ENCODE results near the gene CDK11B.

The CDK11B gene

DNA sequence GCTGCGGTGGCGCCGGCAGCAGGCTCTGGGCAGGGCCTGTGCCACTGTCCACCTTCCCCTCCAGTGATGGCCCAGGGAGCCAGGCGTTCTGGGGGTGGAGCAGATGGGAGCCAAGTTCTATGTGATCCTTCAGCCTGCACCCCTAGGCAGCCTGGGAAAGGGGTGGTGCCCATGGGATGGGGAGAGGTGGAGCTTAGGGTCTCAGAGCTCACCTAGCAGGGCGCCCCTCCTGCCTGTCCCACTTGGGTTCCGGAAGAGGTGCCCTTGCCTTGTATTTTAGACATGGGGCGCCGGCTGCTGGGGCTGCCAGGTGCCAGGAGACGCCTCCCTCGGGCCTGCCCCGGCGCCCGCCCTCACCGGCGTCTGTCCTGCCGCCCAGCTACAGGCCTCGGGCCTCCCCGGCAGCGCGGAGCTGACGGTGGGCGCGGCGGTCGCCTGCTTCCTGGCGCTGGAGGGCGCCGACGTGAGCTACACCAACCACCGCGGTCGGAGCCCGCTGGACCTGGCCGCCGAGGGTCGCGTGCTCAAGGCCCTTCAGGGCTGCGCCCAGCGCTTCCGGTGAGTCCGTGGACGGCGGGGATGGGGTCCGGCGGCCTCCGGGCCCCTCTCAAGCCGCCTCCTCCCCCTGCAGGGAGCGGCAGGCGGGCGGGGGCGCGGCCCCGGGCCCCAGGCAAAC, 29.9 kb downstream of the CDK11B start:
- DNase-seq (ENCODE audit: low read depth in 2 of 2, low spot score in 1 of 2) = no peak

DNA sequence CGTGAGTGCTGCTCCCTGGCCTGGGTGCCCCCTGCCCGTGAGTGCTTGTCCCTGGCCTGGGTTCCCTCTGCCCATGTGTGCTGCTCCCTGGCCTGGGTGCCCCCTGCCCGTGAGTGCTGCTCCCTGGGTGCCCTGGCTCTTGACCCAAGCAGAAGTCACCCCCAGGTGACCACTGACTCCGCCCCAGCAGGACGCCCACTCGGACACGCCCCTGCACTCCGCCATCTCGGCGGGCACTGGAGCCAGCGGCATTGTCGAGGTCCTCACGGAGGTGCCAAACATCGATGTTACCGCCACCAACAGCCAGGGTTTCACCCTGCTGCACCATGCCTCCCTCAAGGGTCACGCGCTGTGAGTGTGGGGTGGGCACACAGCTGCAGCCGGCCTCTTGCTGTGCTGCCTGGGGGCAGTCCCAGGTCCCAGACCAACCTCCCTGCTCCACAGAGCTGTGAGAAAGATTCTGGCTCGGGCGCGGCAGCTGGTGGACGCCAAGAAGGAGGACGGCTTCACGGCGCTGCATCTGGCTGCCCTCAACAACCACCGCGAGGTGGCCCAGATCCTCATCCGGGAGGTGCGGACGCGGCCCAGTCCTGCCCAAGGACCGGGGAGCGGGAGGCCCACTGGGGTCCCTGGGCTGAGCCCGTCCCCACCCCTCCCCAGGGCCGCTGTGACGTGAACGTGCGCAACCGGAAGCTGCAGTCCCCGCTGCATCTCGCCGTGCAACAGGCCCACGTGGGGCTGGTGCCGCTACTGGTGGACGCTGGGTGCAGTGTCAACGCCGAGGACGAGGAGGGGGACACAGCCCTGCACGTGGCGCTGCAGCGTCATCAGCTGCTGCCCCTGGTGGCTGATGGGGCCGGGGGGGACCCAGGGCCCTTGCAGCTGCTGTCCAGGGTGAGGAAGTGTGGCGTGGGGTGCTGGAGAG, 30.7 kb downstream of the CDK11B start:
- DNase-seq (ENCODE audit: low read depth in 2 of 2, low spot score in 1 of 2) = no peak

DNA sequence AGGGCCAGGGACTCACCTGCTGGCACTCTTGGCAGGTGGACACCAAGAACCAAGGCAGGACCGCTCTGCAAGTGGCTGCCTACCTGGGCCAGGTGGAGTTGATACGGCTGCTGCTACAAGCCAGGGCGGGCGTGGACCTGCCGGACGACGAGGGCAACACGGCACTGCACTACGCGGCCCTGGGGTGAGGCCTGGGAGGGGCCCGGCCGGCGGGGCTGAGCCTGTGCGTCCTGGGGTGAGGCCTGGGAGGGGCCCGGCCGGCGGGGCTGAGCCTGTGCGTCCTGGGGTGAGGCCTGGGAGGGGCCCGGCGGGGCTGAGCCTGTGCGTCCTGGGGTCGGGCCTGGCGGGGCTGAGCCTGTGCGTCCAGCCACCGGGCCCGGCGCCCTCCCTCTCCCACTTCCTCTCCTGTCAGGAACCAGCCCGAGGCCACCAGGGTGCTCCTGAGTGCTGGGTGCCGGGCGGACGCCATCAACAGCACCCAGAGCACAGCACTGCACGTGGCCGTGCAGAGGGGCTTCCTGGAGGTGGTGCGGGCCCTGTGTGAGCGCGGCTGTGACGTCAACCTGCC, 31.5 kb downstream of the CDK11B start:
- DNase-seq (ENCODE audit: low read depth in 2 of 2, low spot score in 1 of 2) = no peak

DNA sequence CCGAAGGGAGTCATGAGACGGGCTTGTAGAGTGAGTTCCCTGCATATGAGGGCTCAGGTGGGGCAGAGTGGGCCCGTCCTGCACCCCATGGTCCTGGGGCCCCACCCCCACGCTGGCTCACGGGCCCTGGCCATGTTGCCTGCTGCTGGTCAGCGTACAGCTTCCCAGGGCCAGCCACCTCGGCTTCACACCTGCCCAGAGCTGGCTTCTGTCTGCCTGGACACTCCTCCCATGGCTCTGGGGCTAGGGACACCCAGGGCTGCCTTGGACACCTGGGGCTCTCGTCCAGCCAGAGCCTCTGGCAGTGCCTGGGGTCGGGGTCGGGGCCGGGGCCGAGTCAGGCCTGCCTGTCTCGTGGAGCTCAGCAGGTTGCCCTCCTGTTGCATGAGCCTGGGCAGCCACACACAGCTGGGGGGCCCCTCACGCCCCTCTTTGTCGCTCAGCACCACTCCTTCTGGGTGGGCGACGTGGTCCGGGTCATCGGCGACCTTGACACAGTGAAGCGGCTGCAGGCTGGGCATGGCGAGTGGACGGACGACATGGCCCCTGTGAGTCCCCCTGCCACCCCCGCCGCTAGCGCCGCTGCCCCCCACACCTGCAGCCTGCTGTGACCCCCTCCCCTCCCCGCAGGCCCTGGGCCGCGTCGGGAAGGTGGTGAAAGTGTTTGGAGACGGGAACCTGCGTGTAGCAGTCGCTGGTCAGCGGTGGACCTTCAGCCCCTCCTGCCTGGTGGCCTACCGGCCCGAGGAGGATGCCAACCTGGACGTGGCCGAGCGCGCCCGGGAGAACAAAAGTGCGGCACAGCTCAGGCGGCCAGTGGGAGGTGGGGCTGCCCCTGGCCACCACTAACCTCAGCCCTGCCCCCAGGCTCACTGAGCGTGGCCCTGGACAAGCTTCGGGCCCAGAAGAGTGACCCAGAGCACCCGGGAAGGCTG, 32.3 kb downstream of the CDK11B start:
- no peak for DNase-seq (ENCODE audit: low read depth in 2 of 2, low spot score in 1 of 2)

DNA sequence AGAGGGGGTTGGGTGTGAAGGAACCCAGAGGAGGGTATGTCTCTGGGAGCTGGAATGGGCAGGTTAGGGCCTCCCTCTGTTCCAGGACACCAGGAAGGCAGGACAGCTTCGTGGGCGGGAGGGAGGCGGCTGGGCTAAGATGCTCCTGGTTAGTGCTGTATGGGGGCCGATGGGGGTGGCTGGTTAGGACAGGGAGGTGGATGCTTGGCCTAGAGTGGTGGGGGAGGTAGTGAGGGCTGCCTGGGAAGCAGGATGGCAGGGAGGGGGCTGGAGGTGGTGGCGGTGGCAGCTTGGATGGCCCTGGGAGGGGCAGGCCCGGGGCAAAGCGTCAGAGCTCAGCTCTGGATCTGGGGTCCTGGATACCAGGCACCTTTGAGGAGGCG, 33.0 kb downstream of the CDK11B start:
- no peak for DNase-seq (ENCODE audit: low read depth in 2 of 2, low spot score in 1 of 2)

DNA sequence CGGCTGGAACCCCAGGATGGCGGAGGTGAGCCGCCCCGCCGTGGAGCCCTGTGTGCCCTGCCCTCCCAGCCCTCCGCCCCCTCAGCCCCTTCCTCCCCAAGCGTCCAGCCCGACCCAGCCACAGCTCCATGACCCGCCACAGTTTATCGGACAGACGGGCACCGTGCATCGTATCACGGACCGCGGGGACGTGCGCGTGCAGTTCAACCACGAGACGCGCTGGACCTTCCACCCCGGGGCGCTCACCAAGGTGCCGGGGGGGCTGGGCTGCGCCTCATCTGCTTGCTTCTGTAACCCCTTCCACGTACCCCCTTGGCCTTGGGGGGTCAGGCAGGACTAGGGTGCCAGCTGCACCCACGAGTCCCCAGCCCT, 33.4 kb downstream of the CDK11B start:
- DNase-seq (ENCODE audit: low read depth in 2 of 2, low spot score in 1 of 2) = no peak

DNA sequence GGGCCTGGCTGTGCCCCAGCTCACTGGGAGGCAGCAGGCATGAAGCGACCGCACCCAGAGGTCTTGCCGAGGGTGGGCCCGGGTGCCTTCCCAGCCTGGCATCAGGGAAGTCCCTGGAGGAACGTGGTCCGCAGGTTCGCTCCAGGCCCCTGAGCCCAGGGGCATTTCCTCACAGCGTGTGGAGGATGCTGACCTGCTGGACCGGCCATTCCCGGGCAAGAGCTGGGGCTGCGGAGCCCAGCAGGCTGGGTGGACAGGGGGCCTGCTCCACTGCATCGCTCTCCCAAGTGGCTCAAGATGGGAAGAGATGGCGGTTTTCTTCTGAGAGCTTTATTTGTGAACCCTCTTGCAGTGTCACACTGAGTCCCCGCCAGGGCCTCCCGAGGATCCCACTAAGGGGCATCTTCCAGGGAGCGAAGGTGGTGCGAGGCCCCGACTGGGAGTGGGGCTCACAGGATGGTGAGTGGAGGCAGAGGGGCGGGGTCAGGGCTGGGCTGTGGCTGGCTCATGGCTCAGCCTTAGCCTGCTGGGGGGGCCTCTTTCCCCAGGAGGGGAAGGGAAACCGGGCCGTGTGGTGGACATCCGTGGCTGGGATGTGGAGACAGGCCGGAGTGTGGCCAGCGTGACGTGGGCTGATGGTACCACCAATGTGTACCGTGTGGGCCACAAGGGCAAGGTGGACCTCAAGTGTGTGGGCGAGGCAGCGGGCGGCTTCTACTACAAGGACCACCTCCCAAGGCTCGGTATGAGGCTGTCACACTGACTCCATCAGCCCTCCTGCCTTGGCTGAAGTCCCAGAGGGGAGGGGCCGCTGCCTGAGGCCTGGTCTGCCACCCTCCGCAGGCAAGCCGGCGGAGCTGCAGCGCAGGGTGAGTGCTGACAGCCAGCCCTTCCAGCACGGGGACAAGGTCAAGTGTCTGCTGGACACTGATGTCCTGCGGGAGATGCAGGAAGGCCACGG, 34.1 kb downstream of the CDK11B start:
- no peak for DNase-seq (ENCODE audit: low read depth in 2 of 2, low spot score in 1 of 2)

DNA sequence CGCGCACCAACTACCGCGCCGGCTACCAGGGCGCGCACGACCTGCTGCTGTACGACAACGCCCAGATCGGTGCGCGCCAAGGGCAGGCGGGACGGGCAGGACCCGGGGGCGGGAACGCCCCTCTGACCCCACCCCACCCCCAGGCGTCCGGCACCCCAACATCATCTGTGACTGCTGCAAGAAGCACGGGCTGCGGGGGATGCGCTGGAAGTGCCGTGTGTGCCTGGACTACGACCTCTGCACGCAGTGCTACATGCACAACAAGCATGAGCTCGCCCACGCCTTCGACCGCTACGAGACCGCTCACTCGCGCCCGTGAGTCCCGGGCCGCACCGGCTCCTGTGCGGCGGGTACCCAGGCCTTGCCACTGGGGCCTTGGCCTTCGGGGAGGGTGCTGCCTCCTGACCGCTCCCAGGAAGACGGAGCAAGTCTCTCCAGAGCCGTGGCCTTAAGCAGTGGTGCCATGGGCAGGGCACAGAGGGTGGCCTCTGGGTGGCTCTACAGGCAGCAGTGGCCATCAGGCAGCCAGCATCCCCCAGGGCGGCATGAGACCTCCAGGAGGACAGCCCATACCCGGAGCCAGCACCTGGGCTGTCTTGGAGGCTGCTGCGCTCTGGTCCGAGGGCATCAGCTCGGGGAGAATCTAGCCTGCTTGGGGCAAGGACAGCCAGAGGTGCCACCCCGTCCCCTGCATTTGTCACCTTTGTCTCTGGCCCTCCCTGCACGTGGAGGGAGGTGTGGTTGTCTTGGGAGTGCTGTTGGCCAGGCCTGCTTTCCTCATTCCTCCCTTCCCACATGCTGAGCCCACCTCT, 35.0 kb downstream of the CDK11B start:
- DNase-seq (ENCODE audit: low read depth in 2 of 2, low spot score in 1 of 2) = no peak

DNA sequence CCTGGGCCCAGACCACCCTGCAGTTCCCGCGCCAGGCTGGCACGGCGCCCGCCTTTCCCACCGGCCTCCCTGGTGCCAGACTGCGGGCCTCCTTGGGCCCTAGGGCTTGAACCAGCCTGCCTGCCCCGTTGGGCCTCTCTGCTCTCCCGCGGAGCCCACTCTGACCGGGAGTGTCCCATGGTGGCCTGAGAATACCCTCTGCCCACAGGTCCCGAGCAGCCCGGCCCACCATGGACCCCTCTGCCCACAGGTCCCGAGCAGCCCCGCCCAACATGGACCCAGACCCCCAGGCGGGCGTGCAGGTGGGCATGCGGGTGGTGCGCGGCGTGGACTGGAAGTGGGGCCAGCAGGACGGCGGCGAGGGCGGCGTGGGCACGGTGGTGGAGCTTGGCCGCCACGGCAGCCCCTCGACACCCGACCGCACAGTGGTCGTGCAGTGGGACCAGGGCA, 35.6 kb downstream of the CDK11B start:
- no peak for DNase-seq (ENCODE audit: low read depth in 2 of 2, low spot score in 1 of 2)

DNA sequence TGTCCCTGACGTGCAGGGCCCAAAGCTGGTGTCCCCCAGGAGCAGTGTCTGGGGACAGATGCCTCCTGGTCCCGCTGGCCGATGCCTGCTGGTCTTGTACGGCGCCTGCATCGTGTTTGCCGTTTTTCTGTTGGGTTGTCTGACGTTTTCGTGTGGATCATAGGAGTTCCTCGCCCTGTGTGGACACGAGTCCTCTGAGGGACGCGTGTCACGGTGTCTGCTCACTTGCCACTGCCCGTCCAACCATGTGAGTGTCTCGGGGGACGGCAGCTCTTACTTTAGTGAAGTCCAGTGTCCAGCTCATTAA, 36.1 kb downstream of the CDK11B start:
- DNase-seq (ENCODE audit: low read depth in 2 of 2, low spot score in 1 of 2) = no peak

DNA sequence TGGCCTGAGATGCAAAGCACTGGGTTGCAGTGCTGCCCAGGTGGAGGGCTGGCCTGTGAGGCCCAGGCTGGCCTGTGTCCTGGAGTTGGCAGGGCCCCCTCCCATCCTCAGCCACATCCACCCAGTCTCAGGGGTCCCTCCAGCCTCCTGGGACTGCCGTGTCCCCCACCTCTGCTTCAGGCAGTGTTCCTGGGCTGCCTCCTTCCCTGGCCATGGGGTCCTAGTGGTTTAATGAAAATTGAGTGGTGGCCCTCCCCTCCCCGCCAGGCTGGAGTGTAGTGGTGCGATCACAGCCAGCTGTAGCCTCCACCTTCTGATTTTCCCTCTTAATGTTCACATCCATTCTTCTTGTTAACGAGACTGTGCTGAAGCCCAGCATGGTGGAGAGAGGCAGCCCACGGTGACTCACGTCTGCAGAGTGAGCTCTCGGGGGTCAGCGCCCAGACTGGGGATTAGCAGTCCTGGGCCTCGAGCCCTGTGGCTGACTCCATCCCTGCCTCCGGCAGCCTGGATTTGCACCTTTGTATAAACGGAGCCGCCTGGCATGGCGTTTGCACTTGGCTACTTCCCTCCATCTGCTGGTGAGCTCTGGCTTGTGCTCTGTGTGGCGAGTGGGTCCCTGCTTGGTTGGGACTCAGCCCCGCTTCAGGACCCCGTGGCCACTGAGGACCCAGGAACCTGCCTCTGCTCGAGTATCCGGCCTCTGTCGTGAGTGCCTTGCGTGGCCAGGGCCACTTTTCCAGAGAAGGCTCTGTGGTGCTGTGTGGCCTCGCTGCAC, 36.6 kb downstream of the CDK11B start:
- DNase-seq (ENCODE audit: low read depth in 2 of 2, low spot score in 1 of 2) = no peak

DNA sequence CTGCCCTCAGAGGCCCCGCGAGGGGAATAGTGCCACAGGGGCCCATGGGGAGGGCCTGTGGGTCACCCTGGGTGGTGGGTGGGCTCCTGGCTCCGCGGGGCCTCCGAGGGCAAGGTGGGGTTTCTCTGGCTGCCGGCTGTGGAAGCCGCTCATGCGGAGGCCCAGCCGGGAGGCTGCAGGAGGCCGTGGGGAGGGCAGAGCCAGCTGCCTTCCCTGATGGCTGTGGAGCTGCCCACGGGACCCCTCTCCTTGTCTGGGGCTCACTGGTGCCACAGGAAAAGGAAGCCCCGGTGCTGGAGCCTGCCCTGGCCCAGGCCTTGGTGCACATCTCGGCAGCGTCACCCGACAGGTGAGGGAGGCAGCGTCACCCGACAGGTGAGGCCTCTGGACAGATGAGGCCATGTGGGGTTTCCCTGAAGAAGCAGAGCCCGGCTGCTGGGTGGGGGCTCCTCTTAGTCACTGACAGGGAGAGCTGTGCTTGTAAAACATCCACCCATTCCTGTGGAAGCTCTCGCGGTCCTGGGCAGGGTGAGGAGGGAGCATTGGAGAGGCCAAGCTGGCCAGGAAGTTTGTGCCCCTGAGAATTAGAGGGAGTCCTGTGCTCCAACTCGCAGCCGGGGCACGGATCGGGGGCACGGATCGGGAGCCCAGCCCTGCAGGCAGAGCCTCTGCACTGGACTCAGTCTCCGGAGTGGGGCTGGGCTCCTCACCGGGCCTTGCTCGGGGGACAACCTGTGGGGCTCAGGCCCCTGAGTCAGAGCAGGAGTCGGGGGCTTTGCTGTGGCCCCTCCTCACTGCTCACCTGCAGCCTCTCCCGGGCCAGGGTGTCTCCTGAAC, 37.4 kb downstream of the CDK11B start:
- no peak for DNase-seq (ENCODE audit: low read depth in 2 of 2, low spot score in 1 of 2)

DNA sequence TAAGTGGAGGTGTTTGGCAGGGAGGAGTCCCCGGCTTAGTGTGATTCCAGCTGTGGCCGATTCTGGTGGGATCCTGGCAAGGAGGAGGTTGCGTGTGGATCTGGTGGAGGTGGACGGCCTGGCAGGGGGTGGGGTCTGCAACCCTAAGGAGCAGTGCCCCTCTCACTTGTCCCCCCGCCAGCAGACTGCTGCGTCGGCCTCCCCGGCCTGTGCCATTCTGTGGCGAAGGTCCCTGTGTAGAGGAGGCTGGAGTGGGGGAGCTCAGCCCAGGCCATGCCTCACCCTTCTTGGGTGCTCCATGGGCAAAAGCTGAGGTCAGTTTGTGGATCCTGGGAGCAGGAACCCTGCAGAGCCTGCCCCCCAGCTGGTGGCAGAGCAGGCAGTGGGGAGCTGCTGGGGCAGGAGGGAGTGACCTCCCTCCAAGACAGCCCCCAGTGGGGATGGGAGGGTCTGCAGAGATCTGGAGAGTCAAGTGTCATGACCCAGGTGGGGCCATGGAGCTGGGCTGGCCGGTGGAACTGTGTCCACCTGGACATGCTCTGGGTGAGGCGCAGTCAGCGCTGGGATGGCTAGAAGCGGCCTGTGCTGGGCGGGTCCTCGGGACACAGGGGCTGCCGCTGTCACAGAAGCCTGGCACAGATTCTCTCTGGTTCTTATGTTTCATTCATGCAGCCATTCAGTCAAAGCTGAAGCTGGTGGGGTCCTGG, 38.2 kb downstream of the CDK11B start:
- no peak for DNase-seq (ENCODE audit: low read depth in 2 of 2, low spot score in 1 of 2)

DNA sequence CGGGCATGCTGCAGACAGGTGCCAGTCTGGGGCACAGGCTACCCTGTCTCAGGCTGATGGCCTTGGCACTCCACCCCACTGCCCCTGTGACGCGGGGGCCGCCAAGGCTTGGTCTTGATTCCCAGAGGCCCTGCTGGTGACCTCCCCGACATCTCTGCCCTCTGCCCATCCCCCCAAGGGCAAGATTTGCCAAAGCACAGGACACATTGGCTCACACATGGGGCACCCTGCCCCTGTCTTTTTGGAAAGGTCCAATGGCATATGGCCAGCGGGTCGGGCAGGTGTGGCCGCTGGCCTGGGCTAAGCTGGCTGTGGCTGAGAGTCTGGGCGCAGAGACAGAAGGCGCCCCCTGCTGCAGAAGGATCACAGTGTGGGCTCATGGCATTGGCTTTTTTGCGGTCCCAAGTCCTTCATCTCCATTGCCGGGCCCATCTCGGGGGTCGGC, 38.9 kb downstream of the CDK11B start:
- no peak for DNase-seq (ENCODE audit: low read depth in 2 of 2, low spot score in 1 of 2)

DNA sequence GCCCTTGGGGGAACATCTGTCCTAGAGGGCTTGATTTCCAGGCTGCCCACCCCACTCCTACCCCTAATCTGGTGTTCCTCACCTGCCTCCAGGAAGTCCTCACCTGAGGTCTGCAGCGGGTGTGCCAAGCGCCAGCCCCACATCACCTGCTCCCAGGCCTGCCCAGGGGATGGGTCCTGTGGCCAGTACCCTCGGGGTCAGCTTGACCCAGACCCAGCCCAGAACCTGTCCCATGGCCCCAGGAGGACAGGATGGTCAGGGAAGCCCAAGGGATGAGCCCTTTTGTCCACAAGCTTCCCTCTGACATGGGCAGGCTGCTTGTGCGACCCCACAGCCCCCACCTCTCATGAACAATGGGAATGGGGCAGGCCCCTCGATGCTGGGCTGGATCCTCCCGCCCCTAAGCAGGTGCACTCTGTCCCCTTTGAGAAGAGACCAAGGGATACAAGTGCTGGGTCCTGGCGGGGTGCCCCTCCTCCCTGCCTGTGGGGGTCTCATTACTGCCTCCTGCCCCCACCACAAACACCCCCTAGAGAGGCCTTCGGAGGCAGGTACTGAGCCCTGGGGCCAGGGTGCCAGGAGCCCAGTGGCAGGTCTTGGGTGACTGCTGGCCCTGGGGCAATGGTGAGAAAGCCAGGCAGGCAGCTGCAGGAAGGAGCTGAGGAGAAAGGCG, 40.3 kb downstream of the CDK11B start:
- no peak for DNase-seq (ENCODE audit: low read depth in 2 of 2, low spot score in 1 of 2)

DNA sequence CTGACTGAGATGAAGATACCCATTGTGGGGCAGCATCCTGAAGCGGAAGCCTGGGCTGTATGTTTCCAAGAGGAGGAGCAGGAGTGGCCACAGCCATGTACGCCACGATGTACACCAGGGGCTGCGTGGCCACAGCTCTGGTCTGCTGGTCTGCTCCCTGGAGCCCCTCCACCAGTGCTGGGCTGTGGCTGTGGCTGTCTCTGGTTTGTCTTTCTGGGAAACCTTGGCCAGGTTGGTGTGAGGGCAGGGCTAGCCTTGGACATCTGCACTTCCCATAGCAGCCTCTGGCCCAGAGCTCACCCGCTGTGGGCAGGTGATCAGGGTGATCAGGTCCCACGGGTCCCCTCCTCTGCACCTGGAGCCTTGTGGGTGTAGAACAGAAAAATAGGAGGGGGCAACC, 40.9 kb downstream of the CDK11B start:
- DNase-seq (ENCODE audit: low read depth in 2 of 2, low spot score in 1 of 2) = no peak
